Gastrocnemius medialis (tissue), 4 donors: ENCODE results near the gene TRIM14.

Source experiments
- CTCF ChIP-seq, 5 experiments: fragments of 450-650 bp in 3 of 5; fragments of 200-600 bp in 2 of 5; sonication (generic) in 2 of 5; IDR thresholded peaks in 4 of 5; conservative IDR thresholded peaks in 1 of 5; 1 replicate in 4 of 5; 2 replicates in 1 of 5; pipeline ENCODE4 v1.5.1; 2016 to 2019; ENCODE audit warnings: antibody characterized with exemption in 5 of 5, mild to moderate bottlenecking in 3 of 5, moderate library complexity in 3 of 5
- POLR2A ChIP-seq, 2 donors: fragments of 450-650 bp; IDR thresholded peaks; one replicate each; pipeline ENCODE4 v1.6.1; 2017; ENCODE audit warnings: antibody characterized with exemption in 2 of 2, mild to moderate bottlenecking in 2 of 2, moderate library complexity in 2 of 2

DNA sequence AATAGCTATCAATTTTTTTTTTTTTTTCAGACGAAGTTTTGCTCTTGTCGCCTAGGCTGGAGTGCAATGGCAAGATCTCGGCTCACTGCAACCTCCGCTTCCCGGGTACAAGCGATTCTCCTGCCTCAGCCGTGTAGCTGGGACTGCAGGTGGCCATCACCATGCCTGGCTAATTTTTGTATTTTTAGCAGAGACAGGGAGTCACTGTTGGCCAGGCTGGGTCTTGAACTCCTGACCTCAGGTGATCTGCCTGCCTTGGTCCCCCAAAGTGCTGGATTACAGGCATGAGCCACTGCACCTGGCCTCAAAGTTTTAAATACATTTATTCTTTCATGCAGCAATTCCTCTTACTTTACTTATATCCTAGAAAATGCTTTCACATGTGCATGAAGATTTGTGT is 17.6 kb downstream of the TRIM14 start:
- TF ChIP-seq CTCF (IDR thresholded peaks at IDR 0.05 in 4 of 5, conservative IDR thresholded peaks at IDR 0.05 in 1 of 5): no peak
- TF ChIP-seq POLR2A (IDR thresholded peaks at IDR 0.05): no peak
